ENCODE measurements around the gene ARHGAP24.

DNA sequence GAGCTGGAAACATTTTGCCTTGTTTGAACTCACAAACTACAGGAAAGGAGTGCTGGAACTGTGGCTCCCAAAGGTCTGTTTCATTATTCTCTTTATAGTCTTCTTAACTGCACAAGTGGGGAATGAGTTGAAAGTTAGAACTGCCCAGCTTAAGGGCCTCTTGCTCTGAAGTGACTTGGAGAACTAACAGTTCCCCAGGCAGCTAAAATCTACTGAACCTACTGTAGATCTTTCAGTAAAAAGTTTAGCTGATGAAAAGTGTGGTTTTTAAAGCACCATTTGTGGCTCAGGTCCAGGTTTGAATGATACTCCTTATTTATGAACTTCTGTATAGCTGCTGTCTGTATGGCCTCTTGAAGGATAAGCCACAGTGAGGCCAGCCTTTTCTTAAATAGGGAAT lies 531.1 kb downstream of the ARHGAP24 start:
- TF ChIP-seq FOXM1 (IDR thresholded peaks at IDR 0.05; ENCODE audit: borderline replicate concordance): no peak
- no peak for TF ChIP-seq HDGF (IDR thresholded peaks at IDR 0.05; ENCODE audit: borderline replicate concordance)
- TF ChIP-seq, protein P1, sequence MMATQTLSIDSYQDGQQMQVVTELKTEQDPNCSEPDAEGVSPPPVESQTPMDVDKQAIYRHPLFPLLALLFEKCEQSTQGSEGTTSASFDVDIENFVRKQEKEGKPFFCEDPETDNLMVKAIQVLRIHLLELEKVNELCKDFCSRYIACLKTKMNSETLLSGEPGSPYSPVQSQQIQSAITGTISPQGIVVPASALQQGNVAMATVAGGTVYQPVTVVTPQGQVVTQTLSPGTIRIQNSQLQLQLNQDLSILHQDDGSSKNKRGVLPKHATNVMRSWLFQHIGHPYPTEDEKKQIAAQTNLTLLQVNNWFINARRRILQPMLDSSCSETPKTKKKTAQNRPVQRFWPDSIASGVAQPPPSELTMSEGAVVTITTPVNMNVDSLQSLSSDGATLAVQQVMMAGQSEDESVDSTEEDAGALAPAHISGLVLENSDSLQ (IDR thresholded peaks at IDR 0.05): no peak
- no peak for TF ChIP-seq CTBP1 (IDR thresholded peaks at IDR 0.05; ENCODE audit: borderline replicate concordance)
- TF ChIP-seq SUZ12 (IDR thresholded peaks at IDR 0.05): no peak
- no peak for TF ChIP-seq BHLHE40 (IDR thresholded peaks at IDR 0.05; ENCODE audit: borderline replicate concordance)
- no peak for TF ChIP-seq ARNT (IDR thresholded peaks at IDR 0.05)
- no peak for TF ChIP-seq SP1 (IDR thresholded peaks at IDR 0.05)
- TF ChIP-seq FOXK2 (IDR thresholded peaks at IDR 0.05): no peak
